Panc1 (cell line): Measurements from ENCODE around the gene CXCR1. TPM values are rescaled to one million over a fixed set of nuclear protein-coding genes. Genes with fewer than 3 reads are reported as not detected.

Experiments used
- ATAC-seq: fragments of 200-7000 bp; cut with Tn5 transposase; 2 replicates; pipeline ENCODE4 v1.9.1; 2020; ENCODE audit warnings: mild to moderate bottlenecking, moderate library complexity
- BruUV-seq: library from RNA; stranded (reverse); fragments of 400-500 nt; replicated peaks from 2 replicates; lab custom pipeline; 2021; lab: Mats Ljungman, UMichigan
- CTCF ChIA-PET: fragments of 300-600 bp; sonication (Branson Sonifier 250); formaldehyde crosslinking; loops from one replicate; lab custom pipeline; 2022; ENCODE audit warnings: antibody characterized with exemption; lab: Charles Lee
- POLR2A ChIA-PET: fragments of 300-600 bp; sonication (Branson Sonifier 250); formaldehyde crosslinking; loops from one replicate; lab custom pipeline; 2022; ENCODE audit warnings: antibody characterized with exemption; lab: Charles Lee
- DNase-seq: peaks from one replicate; pipeline ENCODE4 v3.0.0-alpha.2; 2010; ENCODE audit warnings: low read depth, low spot score
- H3K27ac ChIP-seq: 2 replicates; pipeline ENCODE4 v1.5.1; 2011; ENCODE audit warnings: mild to moderate bottlenecking, low read length, inconsistent platforms
- H3K27me3 ChIP-seq: fragments of 200-500 bp; sonication (Bioruptor generic); 2 replicates; pipeline ENCODE4 v1.6.0; 2014; ENCODE audit warnings: low read length, inconsistent platforms; ENCODE audit not compliant: control insufficient read depth, insufficient read depth
- H3K36me3 ChIP-seq: fragments of 200-500 bp; sonication (Bioruptor generic); 2 replicates; pipeline ENCODE4 v1.5.1; 2014; ENCODE audit warnings: inconsistent platforms, mild to moderate bottlenecking, low read length, moderate library complexity; ENCODE audit not compliant: control insufficient read depth, insufficient read depth
- H3K4me1 ChIP-seq: 2 replicates; pipeline ENCODE4 v1.5.1; 2011; ENCODE audit warnings: inconsistent platforms, mild to moderate bottlenecking, low read length, moderate library complexity; ENCODE audit not compliant: control insufficient read depth, insufficient read depth
- H3K4me3 ChIP-seq, 2 experiments: 2 replicates each; pipeline ENCODE4 v1.5.1; 2011 to 2012; ENCODE audit warnings: low read depth in 2 of 2, low read length in 2 of 2, mild to moderate bottlenecking in 2 of 2, inconsistent platforms in 1 of 2, moderate library complexity in 1 of 2
- H3K9me3 ChIP-seq: fragments of 200-500 bp; sonication (Bioruptor generic); 2 replicates; pipeline ENCODE4 v1.5.1; 2014; ENCODE audit warnings: low read depth, mild to moderate bottlenecking, inconsistent platforms, low read length, moderate library complexity; ENCODE audit not compliant: control insufficient read depth, insufficient read depth
- POLR2AphosphoS5 ChIP-seq: IDR thresholded peaks from 2 replicates; pipeline ENCODE4 v1.6.1; 2012; ENCODE audit warnings: mild to moderate bottlenecking, low read depth, low read length, moderate library complexity
- SIN3A ChIP-seq: IDR thresholded peaks from 2 replicates; pipeline ENCODE4 v1.6.1; 2012; ENCODE audit warnings: low read depth, mild to moderate bottlenecking, low read length, moderate library complexity, borderline replicate concordance; ENCODE audit not compliant: insufficient read depth
- TCF7L2 ChIP-seq: IDR thresholded peaks from 2 replicates; pipeline ENCODE4 v1.6.1; 2011; ENCODE audit warnings: mild to moderate bottlenecking, low read depth, low read length, inconsistent platforms
- in situ Hi-C: cut with HindIII; loops from 2 replicates; pipeline ENCODE4 v1.10.0; 2016; ENCODE audit warnings: low sequenced_read_pairs, low pct_unique_long_range_greater_than_20kb
- intact Hi-C: fragments of 100-400 bp; cut with micrococcal nuclease; formaldehyde crosslinking; loops from one replicate; pipeline ENCODE4 v1.10.0; 2022; ENCODE audit not compliant: unreplicated experiment
- total RNA-seq: library from RNA; stranded (reverse); gene quantifications from one replicate; pipeline ENCODE4 v1.2.1, GENCODE V29; 2021; ENCODE audit not compliant: unreplicated experiment
- TF ChIP-seq, protein P1 (sequence below): fragments of 450-650 bp; IDR thresholded peaks from 2 replicates; pipeline ENCODE4 v1.5.1; 2017; ENCODE audit warnings: mild to moderate bottlenecking
- TF ChIP-seq, protein P2 (sequence below), 2 experiments: IDR thresholded peaks; 2 replicates each; pipeline ENCODE4 v1.6.1; 2011 to 2012; ENCODE audit warnings: low read depth in 2 of 2, control low read depth in 1 of 2, low read length in 1 of 2, mild to moderate bottlenecking in 1 of 2, moderate library complexity in 1 of 2; ENCODE audit not compliant: insufficient read depth in 1 of 2

The CXCR1 gene
- total RNA-seq, 1 experiment from 2014 or later, result not detected

DNA sequence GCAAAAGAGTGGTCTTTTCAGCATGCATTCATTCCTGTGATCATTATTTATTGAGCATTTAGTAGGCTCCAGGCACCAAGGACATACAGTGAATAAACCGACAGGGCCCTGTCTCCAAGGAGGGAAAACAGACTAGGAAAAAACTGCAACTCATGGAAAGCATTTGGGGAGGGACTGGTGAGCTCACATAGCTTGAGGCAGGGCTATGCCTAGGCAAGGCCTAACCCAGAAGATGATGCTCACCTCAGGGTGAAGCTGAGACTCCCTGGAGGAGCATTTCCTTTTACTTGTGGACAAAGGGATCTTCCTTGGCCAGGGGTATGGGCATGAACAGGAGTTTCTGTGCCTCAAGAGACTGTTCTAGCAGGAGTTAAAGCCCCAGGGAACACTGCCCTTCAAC lies 3.9 kb downstream of the CXCR1 start:
- in situ Hi-C loops, result no loop called here
- intact Hi-C loops, result no loop called here
- Histone ChIP-seq H3K36me3 (no peaks in the 10 kb centered on the region), H3K27ac (no peak overlapping the region), H3K27me3 (peaks cover 6% of the 10 kb centered on the region; the same call in 1 of the 2 replicates), H3K4me1 (no peaks in the 10 kb centered on the region), H3K4me3 (no peak overlapping the region), H3K9me3 (no peaks in the 10 kb centered on the region)
- TF ChIP-seq POLR2AphosphoS5 (no peak), TCF7L2 (no peak), SIN3A (no peak)
- TF ChIP-seq, protein P1, sequence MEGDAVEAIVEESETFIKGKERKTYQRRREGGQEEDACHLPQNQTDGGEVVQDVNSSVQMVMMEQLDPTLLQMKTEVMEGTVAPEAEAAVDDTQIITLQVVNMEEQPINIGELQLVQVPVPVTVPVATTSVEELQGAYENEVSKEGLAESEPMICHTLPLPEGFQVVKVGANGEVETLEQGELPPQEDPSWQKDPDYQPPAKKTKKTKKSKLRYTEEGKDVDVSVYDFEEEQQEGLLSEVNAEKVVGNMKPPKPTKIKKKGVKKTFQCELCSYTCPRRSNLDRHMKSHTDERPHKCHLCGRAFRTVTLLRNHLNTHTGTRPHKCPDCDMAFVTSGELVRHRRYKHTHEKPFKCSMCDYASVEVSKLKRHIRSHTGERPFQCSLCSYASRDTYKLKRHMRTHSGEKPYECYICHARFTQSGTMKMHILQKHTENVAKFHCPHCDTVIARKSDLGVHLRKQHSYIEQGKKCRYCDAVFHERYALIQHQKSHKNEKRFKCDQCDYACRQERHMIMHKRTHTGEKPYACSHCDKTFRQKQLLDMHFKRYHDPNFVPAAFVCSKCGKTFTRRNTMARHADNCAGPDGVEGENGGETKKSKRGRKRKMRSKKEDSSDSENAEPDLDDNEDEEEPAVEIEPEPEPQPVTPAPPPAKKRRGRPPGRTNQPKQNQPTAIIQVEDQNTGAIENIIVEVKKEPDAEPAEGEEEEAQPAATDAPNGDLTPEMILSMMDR, result no peak
- TF ChIP-seq, protein P2, sequence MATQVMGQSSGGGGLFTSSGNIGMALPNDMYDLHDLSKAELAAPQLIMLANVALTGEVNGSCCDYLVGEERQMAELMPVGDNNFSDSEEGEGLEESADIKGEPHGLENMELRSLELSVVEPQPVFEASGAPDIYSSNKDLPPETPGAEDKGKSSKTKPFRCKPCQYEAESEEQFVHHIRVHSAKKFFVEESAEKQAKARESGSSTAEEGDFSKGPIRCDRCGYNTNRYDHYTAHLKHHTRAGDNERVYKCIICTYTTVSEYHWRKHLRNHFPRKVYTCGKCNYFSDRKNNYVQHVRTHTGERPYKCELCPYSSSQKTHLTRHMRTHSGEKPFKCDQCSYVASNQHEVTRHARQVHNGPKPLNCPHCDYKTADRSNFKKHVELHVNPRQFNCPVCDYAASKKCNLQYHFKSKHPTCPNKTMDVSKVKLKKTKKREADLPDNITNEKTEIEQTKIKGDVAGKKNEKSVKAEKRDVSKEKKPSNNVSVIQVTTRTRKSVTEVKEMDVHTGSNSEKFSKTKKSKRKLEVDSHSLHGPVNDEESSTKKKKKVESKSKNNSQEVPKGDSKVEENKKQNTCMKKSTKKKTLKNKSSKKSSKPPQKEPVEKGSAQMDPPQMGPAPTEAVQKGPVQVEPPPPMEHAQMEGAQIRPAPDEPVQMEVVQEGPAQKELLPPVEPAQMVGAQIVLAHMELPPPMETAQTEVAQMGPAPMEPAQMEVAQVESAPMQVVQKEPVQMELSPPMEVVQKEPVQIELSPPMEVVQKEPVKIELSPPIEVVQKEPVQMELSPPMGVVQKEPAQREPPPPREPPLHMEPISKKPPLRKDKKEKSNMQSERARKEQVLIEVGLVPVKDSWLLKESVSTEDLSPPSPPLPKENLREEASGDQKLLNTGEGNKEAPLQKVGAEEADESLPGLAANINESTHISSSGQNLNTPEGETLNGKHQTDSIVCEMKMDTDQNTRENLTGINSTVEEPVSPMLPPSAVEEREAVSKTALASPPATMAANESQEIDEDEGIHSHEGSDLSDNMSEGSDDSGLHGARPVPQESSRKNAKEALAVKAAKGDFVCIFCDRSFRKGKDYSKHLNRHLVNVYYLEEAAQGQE (IDR thresholded peaks at IDR 0.05; ENCODE audit: insufficient read depth in 1 of 2, low read depth in 2 of 2, low read length in 1 of 2), result no peak
- POLR2A ChIA-PET, result no interaction called here
- ATAC-seq, result no peak
- DNase-seq, result no peak
- no TSS peak for BruUV-seq
- CTCF ChIA-PET, result interaction anchor here (0.5 kb wide), 1 partner anchor 15 kb away, joined by 5 read pairs; no protein-coding TSS in a partner anchor

DNA sequence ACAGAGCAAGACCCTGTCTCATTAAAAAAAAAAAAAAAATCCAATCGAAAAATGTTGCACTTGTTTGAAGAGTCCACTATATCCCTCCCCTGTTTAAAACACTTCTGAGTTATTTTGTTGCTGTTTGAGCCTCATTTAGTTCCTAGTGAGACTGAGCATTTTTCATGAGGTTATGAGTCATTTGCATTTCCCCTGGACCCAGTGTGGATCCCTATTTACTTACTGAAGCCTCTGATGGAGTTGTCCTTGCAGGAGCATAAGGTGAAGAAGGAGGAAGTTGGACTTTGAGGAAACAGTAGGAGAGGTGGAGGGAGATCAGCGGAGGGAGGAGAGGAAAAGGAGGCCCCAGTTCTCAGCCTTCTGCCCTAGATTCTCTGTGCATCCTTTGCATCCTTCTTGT lies 5.1 kb downstream of the CXCR1 start:
- in situ Hi-C loops (no loop called here), intact Hi-C loops (no loop called here)
- ChIA-PET CTCF (no interaction called here), POLR2A (no interaction called here)
- H3K27me3 ChIP-seq, result peaks cover 4% of the 10 kb centered on the region; the same call in 1 of the 2 replicates
- TF ChIP-seq TCF7L2 (no peak), POLR2AphosphoS5 (no peak), SIN3A (no peak)
- TF ChIP-seq, protein P1, result no peak
- TF ChIP-seq, protein P2 (IDR thresholded peaks at IDR 0.05; ENCODE audit: insufficient read depth in 1 of 2, low read depth in 2 of 2, low read length in 1 of 2), result no peak
- no peaks in the 10 kb centered on the region for H3K4me1 ChIP-seq
- no peak overlapping the region for H3K4me3 ChIP-seq
- ATAC-seq (no peak), DNase-seq (no peak)
- no peaks in the 10 kb centered on the region for H3K36me3 ChIP-seq
- no peaks in the 10 kb centered on the region for H3K9me3 ChIP-seq
- no peak overlapping the region for H3K27ac ChIP-seq
- no TSS peak for BruUV-seq
